Activated T-helper 1 cell treated with anti-CD3 and anti-CD28 coated beads, Interleukin-2, amount 50 U/mL, for 16 hours (primary cell): ENCODE results near the gene ARHGAP45.

Experiments used
- DNase-seq, 2 donors: peaks; one replicate each; pipeline ENCODE4 v3.0.0-alpha.2; 2020; ENCODE audit warnings: low read depth in 1 of 2, low spot score in 1 of 2

Gene ARHGAP45

GRCh38 chr19:1131718-1132551 is 65.0 kb downstream of the ARHGAP45 start:
- DNase-seq = peak; percentile 64 to 85

- DNase-seq = no peak
These were observed 65.8 kb downstream of the ARHGAP45 start for GRCh38 chr19:1132552-1133383.

- DNase-seq = peak; percentile 56 to 81
These were observed 66.5 kb downstream of the ARHGAP45 start for GRCh38 chr19:1133471-1133929.

- DNase-seq = no peak
These were observed 67.5 kb downstream of the ARHGAP45 start for GRCh38 chr19:1134431-1134830.

GRCh38 chr19:1135454-1135853 is 68.5 kb downstream of the ARHGAP45 start:
- DNase-seq = no peak

GRCh38 chr19:1136201-1136600 is 69.2 kb downstream of the ARHGAP45 start:
- DNase-seq = no peak
